GM12878 (cell line): ENCODE data around the gene MTFP1. TPM values are rescaled to one million over a fixed set of nuclear protein-coding genes. Genes with fewer than 3 reads are reported as not detected.

ENCODE experiments used
- ATF7 ChIP-seq: fragments of 450-650 bp; IDR thresholded peaks from 2 replicates; pipeline ENCODE4 v1.6.1; 2016; ENCODE audit warnings: low read depth, mild to moderate bottlenecking
- CEBPB ChIP-seq, 2 experiments: fragments of 150-350 bp in 1 of 2; IDR thresholded peaks; 2 replicates each; pipeline ENCODE4 v1.6.1; 2012 to 2014; ENCODE audit warnings: low read depth in 2 of 2, low read length in 2 of 2, borderline replicate concordance in 1 of 2, inconsistent platforms in 1 of 2
- CHD1 ChIP-seq: IDR thresholded peaks from 2 replicates; pipeline ENCODE4 v1.6.1; 2012; ENCODE audit warnings: low read depth, low read length, improper control_type of control experiment
- CHD2 ChIP-seq: IDR thresholded peaks from 2 replicates; pipeline ENCODE4 v1.6.1; 2011; ENCODE audit warnings: low read depth, low read length, improper control_type of control experiment, borderline replicate concordance
- CTCF ChIP-seq, 3 experiments: IDR thresholded peaks in 2 of 3; conservative IDR thresholded peaks in 1 of 3; 2 replicates each; pipeline ENCODE4 v1.5.1; 2011; ENCODE audit warnings: low read depth in 3 of 3, low read length in 3 of 3, mild to moderate bottlenecking in 3 of 3, control low read depth in 2 of 3, moderate library complexity in 2 of 3, inconsistent platforms in 1 of 3, mixed read lengths in 1 of 3; ENCODE audit not compliant: control insufficient read depth in 2 of 3, insufficient read depth in 1 of 3; ENCODE audit errors: extremely low read depth in 1 of 3
- DPF2 ChIP-seq: fragments of 450-650 bp; IDR thresholded peaks from 2 replicates; pipeline ENCODE4 v1.6.1; 2017; ENCODE audit warnings: mild to moderate bottlenecking
- FOXM1 ChIP-seq: IDR thresholded peaks from 2 replicates; pipeline ENCODE4 v1.6.1; 2012; ENCODE audit warnings: low read depth, mild to moderate bottlenecking, inconsistent platforms, low read length, moderate library complexity
- HCFC1 ChIP-seq: fragments of 150-350 bp; IDR thresholded peaks from 2 replicates; pipeline ENCODE4 v1.6.1; 2014; ENCODE audit warnings: low read length
- HDGF ChIP-seq: fragments of 450-650 bp; IDR thresholded peaks from 2 replicates; pipeline ENCODE4 v1.6.1; 2016; ENCODE audit warnings: antibody characterized with exemption
- IKZF2 ChIP-seq, 2 experiments: fragments of 450-650 bp; IDR thresholded peaks; 2 replicates each; pipeline ENCODE4 v1.6.1; 2017; ENCODE audit warnings: mild to moderate bottlenecking in 2 of 2, moderate library complexity in 2 of 2
- IRF4 ChIP-seq: IDR thresholded peaks from 2 replicates; pipeline ENCODE4 v1.6.1; 2011; ENCODE audit warnings: low read depth, low read length
- JUNB ChIP-seq: IDR thresholded peaks from 2 replicates; pipeline ENCODE4 v1.6.1; 2016; ENCODE audit warnings: antibody characterized with exemption, mild to moderate bottlenecking
- MAX ChIP-seq: IDR thresholded peaks from 2 replicates; pipeline ENCODE4 v1.6.1; 2012; ENCODE audit warnings: low read depth, low read length, improper control_type of control experiment
- MTA2 ChIP-seq: fragments of 450-650 bp; IDR thresholded peaks from 2 replicates; pipeline ENCODE4 v1.6.1; 2016; ENCODE audit warnings: low read depth, mild to moderate bottlenecking, moderate library complexity
- MXI1 ChIP-seq: fragments of 150-350 bp; IDR thresholded peaks from 2 replicates; pipeline ENCODE4 v1.6.1; 2011; ENCODE audit warnings: low read depth, mild to moderate bottlenecking, inconsistent platforms, low read length, improper control_type of control experiment
- RAD51 ChIP-seq: fragments of 450-650 bp; IDR thresholded peaks from 2 replicates; pipeline ENCODE4 v1.6.1; 2016; ENCODE audit warnings: moderate library complexity, mild to moderate bottlenecking, inconsistent platforms
- RELA ChIP-seq: fragments of 450-650 bp; IDR thresholded peaks from 2 replicates; pipeline ENCODE4 v1.8.0; 2014; ENCODE audit warnings: borderline replicate concordance; ENCODE audit not compliant: partially characterized antibody
- RELB ChIP-seq: fragments of 450-650 bp; IDR thresholded peaks from 2 replicates; pipeline ENCODE4 v1.6.1; 2017; ENCODE audit warnings: low read depth, mild to moderate bottlenecking, moderate library complexity
- RFX5 ChIP-seq: IDR thresholded peaks from 2 replicates; pipeline ENCODE4 v1.6.1; 2011; ENCODE audit warnings: low read depth, low read length, improper control_type of control experiment
- SMAD5 ChIP-seq: IDR thresholded peaks from 2 replicates; pipeline ENCODE4 v1.6.1; 2016; ENCODE audit warnings: antibody characterized with exemption, low read depth
- SREBF2 ChIP-seq: IDR thresholded peaks from 2 replicates; pipeline ENCODE4 v1.6.1; 2012; ENCODE audit warnings: mild to moderate bottlenecking, low read length
- SUZ12 ChIP-seq: fragments of 200-600 bp; sonication (generic); IDR thresholded peaks from one replicate; pipeline ENCODE4 v1.6.1; 2018; ENCODE audit warnings: antibody characterized with exemption, mild to moderate bottlenecking; ENCODE audit not compliant: unreplicated experiment
- TBL1XR1 ChIP-seq: IDR thresholded peaks from 2 replicates; pipeline ENCODE4 v1.6.1; 2012; ENCODE audit warnings: low read depth, low read length, improper control_type of control experiment
- YBX1 ChIP-seq: fragments of 450-650 bp; IDR thresholded peaks from 2 replicates; pipeline ENCODE4 v1.6.1; 2016; ENCODE audit warnings: antibody characterized with exemption
- ZBTB33 ChIP-seq: fragments of 450-650 bp; IDR thresholded peaks from 2 replicates; pipeline ENCODE4 v1.6.1; 2017; ENCODE audit warnings: mild to moderate bottlenecking
- ZNF384 ChIP-seq: IDR thresholded peaks from 2 replicates; pipeline ENCODE4 v1.6.1; 2012; ENCODE audit warnings: low read depth, mild to moderate bottlenecking, low read length, improper control_type of control experiment, borderline replicate concordance
- polyA plus RNA-seq, 11 experiments: library from polyadenylated mRNA; depleted of rRNA in 4 of 11; unstranded in 6 of 11; stranded (reverse) in 5 of 11; fragments of >200 nt; fragmentation: Nextera tagmentation in 4 of 11; fragmentation: Illumina TruSeq in 1 of 11; extraction: Ambion mirVana in 4 of 11; extraction: Trizol in 1 of 11; gene quantifications; 1 replicate in 1 of 11; 2 replicates in 10 of 11; pipeline versions ENCODE4 v1.2.1 to v1.2.3, GENCODE V29; 2011 to 2016; ENCODE audit warnings: inconsistent platforms in 2 of 11, missing spikeins in 2 of 11, low read depth in 1 of 11
- total RNA-seq, 4 experiments: library from RNA; depleted of rRNA in 3 of 4; stranded (reverse); fragments of >200 nt in 3 of 4; fragmentation: Illumina TruSeq in 1 of 4; extraction: Trizol in 1 of 4; gene quantifications; 2 replicates each; pipeline versions ENCODE4 v1.2.1 to v1.2.3, GENCODE V29; 2013 to 2021

Gene MTFP1
- total and polyA plus RNA-seq, 10 of the 15 experiments (the other 5 are each of a cell fraction or from before 2014, with no cell fraction given) = 20.5 to 133 (median 59.8) TPM

- no peak for TF ChIP-seq CEBPB (IDR thresholded peaks at IDR 0.05; ENCODE audit: borderline replicate concordance in 1 of 2, low read depth in 2 of 2, low read length in 2 of 2)
- TF ChIP-seq DPF2 = 0 out of 2 replicates have a peak, but pooled peaks have one; percentile 21
- no peak for TF ChIP-seq RFX5
- TF ChIP-seq MAX = peak; percentile 54; the same call in 1 of the 2 replicates
- no peak for TF ChIP-seq ZNF384
- TF ChIP-seq JUNB = no peak
- TF ChIP-seq MXI1 = no peak; the same call in 1 of the 2 replicates
- 0 out of 4 replicates have a peak, but pooled peaks have one; percentile 19 to 29 for TF ChIP-seq IKZF2 (IDR thresholded peaks at IDR 0.05)
- TF ChIP-seq FOXM1 = no peak
- no peak for TF ChIP-seq SUZ12
- TF ChIP-seq RELB = no peak
- TF ChIP-seq ZBTB33 = no peak
- no peak for TF ChIP-seq CHD1
- no peak for TF ChIP-seq SREBF2
- 0 out of 2 replicates have a peak, but pooled peaks have one; percentile 65 for TF ChIP-seq YBX1
- no peak for TF ChIP-seq CHD2
- TF ChIP-seq HCFC1 = no peak
- TF ChIP-seq CTCF (IDR thresholded peaks at IDR 0.05 in 2 of 3, conservative IDR thresholded peaks at IDR 0.05 in 1 of 3; ENCODE audit: control insufficient read depth in 2 of 3, extremely low read depth in 1 of 3, insufficient read depth in 1 of 3, low read depth in 3 of 3, low read length in 3 of 3) = peak; percentile 82 to 93 (median 90)
- no peak for TF ChIP-seq RELA
- TF ChIP-seq IRF4 = 0 out of 2 replicates have a peak, but pooled peaks have one; percentile 41
- no peak for TF ChIP-seq HDGF
- no peak for TF ChIP-seq MTA2
- no peak for TF ChIP-seq ATF7
- no peak for TF ChIP-seq SMAD5
- no peak for TF ChIP-seq TBL1XR1
- peak; percentile 19; the same call in 1 of the 2 replicates for TF ChIP-seq RAD51
Observed at GRCh38 chr22:30390974-30391691, 34.4 kb upstream of the MTFP1 start (continued).
